AG20443 (cell line): ENCODE results near the gene LRRC3C.

Source experiments
- DNase-seq: peaks from one replicate; pipeline ENCODE4 v3.0.0; 2012; ENCODE audit warnings: low spot score, mixed read lengths

Gene LRRC3C

DNA sequence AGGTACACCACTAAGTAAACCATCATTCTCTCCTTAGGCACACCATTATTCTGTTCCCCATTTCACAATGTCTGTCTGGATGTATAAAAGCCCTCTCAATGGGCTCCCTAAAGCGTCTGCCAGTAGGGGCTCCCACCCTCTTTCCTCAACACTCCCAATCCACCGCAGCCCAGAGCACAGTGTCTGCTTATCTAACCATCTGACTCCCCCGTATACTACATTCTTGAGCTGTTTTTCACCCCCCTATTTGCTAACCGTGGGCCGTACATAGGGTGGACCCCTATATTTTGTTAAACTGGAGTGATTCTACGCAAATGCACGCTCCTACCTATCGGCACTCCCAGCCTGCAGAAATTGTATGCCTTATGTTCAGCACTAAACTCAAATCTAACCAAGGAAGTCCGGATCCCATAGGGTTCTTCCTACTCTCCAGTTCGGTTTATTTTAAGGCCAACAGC, 52.4 kb downstream of the LRRC3C start:
- no peak for DNase-seq

DNA sequence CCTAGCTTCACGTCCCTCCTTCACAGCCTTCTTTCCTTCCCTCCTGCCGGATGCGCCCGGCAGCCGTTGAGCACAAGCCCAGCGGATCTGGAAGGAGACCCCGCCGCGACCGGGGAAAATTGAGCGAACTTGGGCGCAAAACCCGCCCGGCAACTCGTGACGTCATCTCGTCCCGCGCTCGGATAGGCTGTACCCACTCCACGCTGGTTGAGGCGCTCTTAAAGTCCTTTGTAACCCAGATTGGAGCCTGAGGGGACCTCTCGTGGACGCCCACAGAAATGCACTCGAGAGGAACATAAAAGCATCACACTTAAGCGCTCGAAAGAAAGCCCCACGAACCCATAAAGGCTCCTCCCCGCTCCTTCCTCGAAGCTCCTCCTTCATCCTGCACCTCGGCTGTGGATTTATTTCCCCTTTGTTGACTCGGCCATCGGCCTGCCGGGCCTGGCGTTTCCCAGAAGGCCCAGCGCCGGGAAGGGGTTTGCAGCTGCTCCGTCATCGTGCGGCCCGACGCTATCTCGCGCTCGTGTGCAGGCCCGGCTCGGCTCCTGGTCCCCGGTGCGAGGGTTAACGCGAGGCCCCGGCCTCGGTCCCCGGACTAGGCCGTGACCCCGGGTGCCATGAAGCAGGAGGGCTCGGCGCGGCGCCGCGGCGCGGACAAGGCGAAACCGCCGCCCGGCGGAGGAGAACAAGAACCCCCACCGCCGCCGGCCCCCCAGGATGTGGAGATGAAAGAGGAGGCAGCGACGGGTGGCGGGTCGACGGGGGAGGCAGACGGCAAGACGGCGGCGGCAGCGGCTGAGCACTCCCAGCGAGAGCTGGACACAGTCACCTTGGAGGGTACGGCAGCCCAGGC, 53.0 kb downstream of the LRRC3C start, which contains the start of gene PSMD3:
Gene PSMD3 (plus strand): TSS at position 457 of the 856 bp plus-strand sequence. CDS start 164 bp downstream, at position 621.
- DNase-seq: peak; percentile 97

DNA sequence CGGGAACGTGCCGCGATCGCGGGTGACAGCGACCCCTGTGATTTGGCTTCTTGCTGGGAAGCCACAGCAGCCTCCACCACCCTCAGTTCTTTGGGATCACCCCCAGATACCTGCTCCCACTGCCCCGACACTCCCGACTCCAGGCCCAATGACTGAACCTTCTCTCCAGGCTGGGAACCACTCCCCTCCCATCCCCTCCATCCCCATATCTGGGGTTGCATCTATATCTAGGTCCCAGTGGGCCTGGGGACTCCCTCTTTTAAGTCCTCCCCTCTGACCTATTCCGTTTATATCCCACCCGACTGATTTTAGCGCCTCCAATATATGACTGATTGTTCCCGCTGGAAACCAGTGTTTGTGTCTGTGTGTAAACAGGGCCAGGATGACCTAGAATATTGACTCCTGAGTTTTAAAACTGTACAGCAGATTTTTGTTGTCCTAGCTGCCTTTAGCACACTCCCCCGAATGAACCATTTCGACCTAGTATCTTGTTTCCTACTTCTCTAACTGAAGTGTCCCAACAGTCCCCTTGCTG, 53.7 kb downstream of the LRRC3C start:
- DNase-seq: peak; percentile 18

DNA sequence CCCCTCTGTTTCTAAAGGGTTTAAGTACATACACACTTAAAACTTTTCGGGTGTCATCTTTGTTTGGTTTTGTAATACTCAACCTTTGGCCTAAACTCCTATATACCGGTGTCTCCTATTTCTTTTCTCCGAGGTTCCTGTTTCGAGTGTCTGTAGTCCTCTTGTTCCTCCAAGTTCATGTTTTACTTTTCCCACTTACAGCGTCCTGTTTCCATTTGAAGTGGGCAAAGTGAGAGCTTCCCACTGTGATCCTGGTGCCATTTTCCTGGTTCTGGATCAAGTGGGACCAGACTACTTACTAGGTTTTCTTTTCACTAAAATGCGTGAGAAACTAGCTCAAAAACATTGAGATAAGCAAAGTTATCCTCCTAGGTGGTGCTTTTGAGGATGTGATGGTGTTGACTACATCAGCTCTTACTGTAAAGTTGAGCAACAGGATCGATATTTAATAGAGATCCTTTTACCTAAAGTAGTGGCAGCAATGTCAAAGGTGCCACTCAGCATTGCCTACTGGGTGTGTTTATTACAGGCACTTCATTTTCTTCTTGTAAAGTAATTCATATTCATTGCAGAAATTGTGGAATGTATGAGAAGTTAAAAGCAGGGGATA, 54.3 kb downstream of the LRRC3C start:
- no peak for DNase-seq

DNA sequence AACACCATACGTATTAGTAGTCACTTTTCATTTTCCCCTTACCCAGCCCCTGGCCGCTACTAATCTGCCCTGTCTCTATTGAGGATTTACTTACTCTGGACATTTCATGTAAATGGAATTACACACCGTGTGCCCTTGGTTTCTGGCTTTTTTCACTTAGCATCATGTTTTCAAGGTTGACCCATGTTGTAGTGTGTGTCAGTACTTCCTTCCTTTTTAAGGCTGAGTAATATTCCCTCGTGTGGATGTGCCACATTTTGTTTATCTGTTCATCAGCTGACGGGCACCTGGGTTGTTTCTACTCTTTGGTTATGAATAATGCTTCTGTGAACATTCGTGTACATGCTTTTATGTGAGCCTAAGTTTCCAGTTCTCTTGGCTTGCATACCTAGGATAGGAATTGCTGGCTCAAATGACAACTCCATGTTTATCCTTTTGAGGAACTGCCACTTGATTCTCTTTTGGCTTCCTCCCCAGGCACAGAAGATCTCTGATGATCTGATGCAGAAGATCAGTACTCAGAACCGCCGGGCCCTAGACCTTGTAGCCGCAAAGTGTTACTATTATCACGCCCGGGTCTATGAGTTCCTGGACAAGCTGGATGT, 60.8 kb downstream of the LRRC3C start:
- no peak for DNase-seq

DNA sequence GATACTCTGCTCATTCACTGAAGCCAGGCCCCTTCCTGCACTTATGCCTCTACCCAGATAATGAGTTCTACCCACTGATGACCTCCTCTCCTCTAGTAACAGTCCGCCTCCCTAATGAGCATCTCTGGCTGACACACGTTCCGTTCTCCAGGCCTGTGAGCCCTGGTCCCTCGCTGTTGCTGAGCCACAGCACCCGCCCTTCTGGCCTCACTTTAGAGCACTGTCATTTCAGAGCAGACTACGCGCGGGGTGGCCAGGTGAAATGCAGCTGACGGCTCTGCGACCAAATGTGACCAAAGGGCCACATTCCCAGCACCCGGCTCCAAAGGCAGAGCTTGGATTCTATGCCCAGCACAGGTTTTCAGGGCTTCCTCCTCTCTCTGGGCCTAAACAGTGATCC, 66.9 kb downstream of the LRRC3C start:
- DNase-seq: no peak
